H1 (cell line): ENCODE results near the gene ZSWIM2. TPM values are rescaled to one million over a fixed set of nuclear protein-coding genes. Genes with fewer than 3 reads are reported as not detected.

Experiments
- CBX8 ChIP-seq: fragments of 300-800, 300-1000 bp; sonication (generic); IDR thresholded peaks from 2 replicates; pipeline ENCODE4 v1.7.1; 2016; ENCODE audit warnings: low read depth, low read length, borderline replicate concordance
- KDM1A ChIP-seq: fragments of 200-600, 300-600 bp; sonication (generic); IDR thresholded peaks from 2 replicates; pipeline ENCODE4 v1.7.1; 2016; ENCODE audit warnings: mild to moderate bottlenecking, low read length, borderline replicate concordance
- NANOG ChIP-seq: IDR thresholded peaks from 2 replicates; pipeline ENCODE4 v1.6.1; 2011; ENCODE audit warnings: low read length, low read depth, mild to moderate bottlenecking, inconsistent platforms; ENCODE audit not compliant: insufficient read depth, poor library complexity, severe bottlenecking
- SIX5 ChIP-seq: IDR thresholded peaks from 2 replicates; pipeline ENCODE4 v1.6.1; 2011; ENCODE audit warnings: mild to moderate bottlenecking, low read depth, low read length
- polyA plus RNA-seq, 7 experiments: library from polyadenylated mRNA; depleted of rRNA in 3 of 7; stranded (reverse) in 5 of 7; unstranded in 2 of 7; fragments of >200 nt in 5 of 7; fragments of 200-250 nt in 2 of 7; gene quantifications; 1 replicate in 5 of 7; 2 replicates in 1 of 7; 4 replicates in 1 of 7; pipeline versions ENCODE4 v1.2.1 to v1.2.3, GENCODE V29; 2011 to 2013; ENCODE audit warnings: missing spikeins in 2 of 7, mixed read lengths in 2 of 7
- total RNA-seq: library from RNA; stranded (reverse); fragmentation: NEBNext Ultra II Directional; extraction: Animal tissue kit (Norgen Biotek cat#: 25700); gene quantifications from 2 replicates; pipeline ENCODE4 v1.2.1, GENCODE V29; 2021

Gene ZSWIM2
- total and polyA plus RNA-seq, 2 of the 8 experiments (the other 6 are each of a cell fraction or from before 2014, with no cell fraction given), result not detected

- no peak for TF ChIP-seq NANOG
- no peak for TF ChIP-seq SIX5
- TF ChIP-seq KDM1A, result no peak
- TF ChIP-seq CBX8, result no peak
- TF ChIP-seq, all 59 proteins: peak for 0
These were observed 43.9 kb upstream of the ZSWIM2 start (continued) for GRCh38 chr2:186892821-186893220.
